Fibroblast of the aortic adventitia (primary cell): ENCODE data around the gene ZFAND2A. TPM values are rescaled to one million over a fixed set of nuclear protein-coding genes. Genes with fewer than 3 reads are reported as not detected.
"Not testable (repeated sequence)": the region's sequence is repeated elsewhere in the genome, so short reads cannot be mapped to it uniquely, and the experiment has no call there.

ENCODE experiments used
- DNase-seq: peaks from one replicate; pipeline ENCODE4 v3.0.0-alpha.2; 2010; ENCODE audit warnings: low read depth
- H3K4me3 ChIP-seq: 2 replicates; pipeline ENCODE4 v1.5.1; 2011; ENCODE audit warnings: low read depth, mild to moderate bottlenecking, control low read depth, low read length, moderate library complexity
- CTCF ChIP-seq: IDR thresholded peaks from 2 replicates; pipeline ENCODE4 v1.5.1; 2011; ENCODE audit warnings: mild to moderate bottlenecking, low read length, control low read depth, inconsistent platforms; ENCODE audit not compliant: insufficient read depth
- total RNA-seq: library from RNA; depleted of rRNA; stranded (reverse); fragments of >200 nt; gene quantifications from 2 replicates; pipeline ENCODE4 v1.2.3, GENCODE V29; 2012; ENCODE audit warnings: low replicate concordance

The ZFAND2A gene
- total RNA-seq, 1 donor: 14.6 TPM

- H3K4me3 ChIP-seq: no peak overlapping the region
- TF ChIP-seq CTCF: no peak
These were observed 38.1 kb upstream of the ZFAND2A start for GRCh38 chr7:1197997-1198625.

GRCh38 chr7:1196950-1197349, 37.0 kb upstream of the ZFAND2A start:
- H3K4me3 ChIP-seq: no peak overlapping the region
- no peak for DNase-seq
- TF ChIP-seq CTCF: no peak

More at GRCh38 chr7:1197997-1198625, 38.1 kb upstream of the ZFAND2A start:
- DNase-seq: peak; percentile 39

GRCh38 chr7:1196441-1196840, 36.4 kb upstream of the ZFAND2A start:
- not testable (repeated sequence) for H3K4me3 ChIP-seq, DNase-seq

GRCh38 chr7:1193593-1194424, 33.8 kb upstream of the ZFAND2A start:
- DNase-seq: peak; percentile 41
- no peak overlapping the region for H3K4me3 ChIP-seq
- peak; percentile 35 for TF ChIP-seq CTCF

GRCh38 chr7:1192171-1192676, 32.2 kb upstream of the ZFAND2A start:
- DNase-seq: peak; percentile 69
- H3K4me3 ChIP-seq: no peak overlapping the region
- no peak for TF ChIP-seq CTCF

GRCh38 chr7:1189986-1190772, 30.2 kb upstream of the ZFAND2A start:
- DNase-seq: no peak
- no peak overlapping the region for H3K4me3 ChIP-seq
- no peak for TF ChIP-seq CTCF
